ENCODE data around the gene HS3ST5.
"Not testable (repeated sequence)": the region's sequence is repeated elsewhere in the genome, so short reads cannot be mapped to it uniquely, and the experiment has no call there.

The HS3ST5 gene

GRCh38 chr6:114187563-114187962 lies 155.3 kb downstream of the HS3ST5 start:
- DNase-seq, result no peak

- DNase-seq, result no peak
Measured at GRCh38 chr6:114181664-114182063, 161.2 kb downstream of the HS3ST5 start.

DNA sequence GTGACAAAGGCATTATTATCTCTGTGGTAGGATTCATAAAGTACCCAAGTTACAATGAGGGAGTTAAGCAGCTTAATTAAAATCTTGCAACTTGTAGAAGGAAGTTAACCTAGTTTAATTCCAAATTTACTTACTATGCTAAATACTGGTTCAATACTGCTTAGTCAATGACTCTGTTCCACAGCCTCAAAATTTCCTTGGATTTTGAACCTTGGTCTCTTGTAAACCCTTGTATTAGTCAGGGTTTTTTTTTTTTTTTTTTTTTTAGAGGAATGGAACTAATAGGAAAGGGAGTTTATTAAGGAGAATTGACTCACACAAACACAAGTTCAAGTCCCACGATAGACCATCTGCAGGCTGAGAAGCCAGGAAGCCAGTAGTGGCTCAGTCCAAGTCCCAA lies 163.4 kb downstream of the HS3ST5 start:
- DNase-seq, result no peak

- DNase-seq, result no peak
Measured at GRCh38 chr6:114176726-114177125, 166.1 kb downstream of the HS3ST5 start.

- no peak for DNase-seq
Measured at GRCh38 chr6:114172576-114173260, 170.1 kb downstream of the HS3ST5 start.

DNA sequence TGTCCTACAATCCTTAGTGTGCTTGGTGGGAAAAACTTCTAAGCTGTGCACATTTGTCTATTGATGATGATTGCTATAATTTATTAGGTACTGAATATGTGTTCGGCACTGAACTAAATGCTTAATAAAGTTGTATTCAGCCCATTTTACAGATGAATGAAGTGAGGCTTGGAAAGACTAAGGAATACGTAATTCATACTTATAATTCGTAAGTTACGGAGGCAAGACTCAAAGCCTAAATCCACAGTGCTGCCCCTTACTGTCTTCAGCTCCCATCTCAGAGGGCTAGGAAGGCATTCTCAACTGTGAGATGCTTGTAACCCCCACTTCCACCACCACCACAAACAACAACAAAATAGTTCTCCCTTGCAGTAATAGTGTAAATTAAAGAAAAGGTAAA lies 171.3 kb downstream of the HS3ST5 start:
- DNase-seq, result no peak

DNA sequence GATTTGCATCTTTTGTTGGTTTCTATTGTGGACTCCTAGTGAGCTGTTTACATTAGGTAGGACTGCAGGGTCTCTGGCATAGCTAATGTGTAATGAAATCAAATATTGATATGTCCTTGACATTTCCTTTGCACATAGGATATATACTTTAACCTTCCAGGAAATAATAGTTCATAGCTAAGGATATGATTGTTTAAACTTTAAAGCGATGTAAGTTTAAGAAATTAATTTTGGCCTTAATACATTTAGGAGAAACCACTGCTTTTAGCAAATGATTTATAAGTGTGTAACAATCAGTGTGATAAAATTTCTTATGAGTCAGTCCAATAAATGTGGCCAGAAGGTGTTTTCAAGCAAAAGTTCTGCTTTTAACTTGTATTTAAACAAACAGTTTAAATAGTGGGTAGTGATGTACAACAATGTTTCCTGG lies 171.8 kb downstream of the HS3ST5 start:
- DNase-seq, result no peak

GRCh38 chr6:114170372-114170771 lies 172.5 kb downstream of the HS3ST5 start:
- no peak for DNase-seq

- no peak for DNase-seq
Measured at GRCh38 chr6:114169763-114170162, 173.1 kb downstream of the HS3ST5 start.

DNA sequence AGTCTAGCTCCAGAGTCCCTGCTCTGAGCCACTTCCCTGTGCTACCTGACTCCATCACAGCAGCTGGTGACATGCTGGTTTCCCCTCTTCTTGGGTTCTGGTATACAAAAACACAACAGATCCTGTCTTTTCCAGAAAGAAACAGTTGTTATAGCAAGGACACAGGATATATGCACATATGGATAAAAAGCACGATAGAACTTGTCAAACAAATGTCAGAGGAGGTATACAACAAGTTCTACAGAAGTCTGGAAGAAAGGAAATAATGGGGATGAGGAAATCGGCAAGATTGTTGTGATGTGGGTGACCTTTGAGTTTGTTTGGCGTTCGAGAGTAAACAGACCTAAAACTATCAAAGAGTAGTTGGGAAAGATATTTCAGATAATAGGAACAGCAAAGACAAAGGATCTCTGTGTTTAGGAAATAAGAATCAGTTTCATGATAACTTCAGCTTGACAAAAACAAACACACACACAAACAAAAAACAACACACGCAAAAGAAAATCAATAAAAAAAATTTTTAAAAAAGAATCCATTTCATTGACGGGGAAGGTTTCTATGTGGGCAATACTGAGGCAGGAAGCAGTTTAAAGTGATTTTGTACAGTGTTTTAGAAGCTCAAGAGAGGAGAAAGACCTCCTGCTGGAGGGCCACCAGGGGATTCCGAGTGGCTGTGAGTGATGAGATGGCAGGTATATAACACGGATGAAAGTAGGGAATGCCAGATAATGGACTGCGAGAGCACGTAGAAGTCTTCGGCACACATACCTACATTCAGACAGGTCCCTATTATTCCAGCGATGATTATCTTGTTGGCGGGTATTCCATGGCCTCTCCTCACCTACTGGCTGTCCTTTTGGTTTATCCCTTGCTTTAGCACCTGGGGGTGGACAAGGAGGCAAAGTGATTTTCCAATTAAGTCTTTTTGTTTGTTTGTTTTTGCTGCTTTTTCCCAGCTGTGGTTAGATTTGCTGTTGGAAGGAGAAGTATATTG lies 174.9 kb downstream of the HS3ST5 start:
- no peak for DNase-seq

DNA sequence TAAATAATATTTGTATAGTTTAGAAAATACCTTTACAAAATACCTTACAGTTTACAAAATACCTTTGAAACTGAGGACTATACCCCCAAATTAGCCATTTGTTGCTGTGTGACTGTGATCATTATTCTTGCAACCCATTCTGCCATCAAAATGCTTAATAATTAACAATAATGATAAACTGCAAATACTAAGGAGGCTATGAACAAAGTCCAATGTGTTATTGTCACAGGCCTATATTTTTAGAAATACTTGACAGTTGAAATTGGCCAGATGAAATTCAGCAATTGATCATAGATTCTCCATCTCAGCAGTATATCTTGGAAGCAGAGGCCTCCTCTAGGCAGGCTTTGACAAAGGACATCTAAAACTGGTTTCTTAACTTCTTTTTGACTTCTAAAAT lies 178.6 kb downstream of the HS3ST5 start:
- no peak for DNase-seq

DNA sequence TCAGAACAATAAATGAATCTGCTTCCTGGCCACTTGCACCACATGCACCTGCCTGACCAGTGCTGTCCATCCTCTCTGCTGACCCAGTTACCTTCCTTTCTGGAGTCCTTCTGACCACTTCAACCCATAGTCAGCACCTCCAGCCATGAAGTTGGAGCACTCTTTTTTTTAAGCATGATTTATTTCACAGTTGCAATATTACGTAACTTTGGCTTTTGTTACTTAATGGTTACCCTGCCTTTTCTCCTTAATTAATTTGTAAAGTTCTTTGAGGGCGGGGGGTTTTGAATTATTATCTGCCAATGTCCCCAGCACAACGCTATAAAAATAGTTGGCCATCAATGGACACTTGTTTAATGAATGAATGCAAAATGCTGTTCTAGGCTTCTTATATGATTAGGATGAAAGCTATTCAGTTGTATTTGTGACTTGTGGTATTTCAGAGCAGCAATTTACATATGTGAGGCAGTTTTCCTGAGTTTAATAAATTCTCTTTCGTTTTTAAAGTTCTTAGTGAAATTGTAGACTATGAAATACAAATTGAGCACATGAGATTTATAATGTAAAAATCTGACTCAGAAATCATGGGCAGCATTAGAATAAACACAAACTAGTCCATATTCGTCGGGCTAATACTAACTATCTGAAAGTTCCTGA lies 180.0 kb downstream of the HS3ST5 start:
- no peak for DNase-seq

GRCh38 chr6:114160881-114161280 lies 181.9 kb downstream of the HS3ST5 start:
- DNase-seq, result no peak

- no peak for DNase-seq
Measured at GRCh38 chr6:114159727-114160126, 183.1 kb downstream of the HS3ST5 start.

DNA sequence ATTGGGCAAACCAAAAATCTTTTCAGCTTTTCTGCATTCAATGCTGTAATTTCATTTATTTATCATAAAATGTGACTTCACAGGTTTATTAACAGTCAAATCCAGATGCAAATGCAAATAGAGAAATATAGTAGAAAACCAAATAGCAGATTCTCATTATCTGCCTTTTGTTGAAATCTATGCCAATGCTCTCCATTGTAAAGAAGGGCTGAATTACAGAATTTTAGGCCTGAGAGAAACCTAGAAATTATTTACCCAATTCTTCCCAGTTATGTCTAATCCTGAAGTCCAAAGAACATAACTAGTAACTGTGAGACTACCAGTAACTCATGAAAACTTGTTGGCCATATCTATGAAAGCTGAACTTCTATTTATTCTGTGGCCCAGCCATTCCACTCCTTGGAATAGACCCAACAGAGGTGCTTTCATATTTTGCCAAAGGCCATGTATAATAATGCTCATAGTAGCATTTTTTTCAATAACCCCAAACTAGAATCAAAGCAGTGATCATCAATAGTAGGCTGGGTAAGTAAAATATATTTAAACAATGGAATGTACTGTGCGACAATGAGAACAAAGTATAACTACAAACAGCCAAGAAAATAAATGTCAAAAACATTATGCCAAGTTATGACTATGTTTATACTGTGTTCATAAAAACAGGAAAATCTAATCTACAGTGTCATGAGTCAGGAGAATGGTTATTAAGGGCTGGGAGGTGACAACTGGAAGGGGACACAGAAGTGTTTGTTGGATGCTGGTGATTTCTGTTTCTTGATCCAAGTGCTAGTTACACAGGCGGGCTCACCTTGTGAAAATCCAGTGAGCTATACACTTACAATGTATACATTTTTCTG lies 183.8 kb downstream of the HS3ST5 start:
- no peak for DNase-seq

DNA sequence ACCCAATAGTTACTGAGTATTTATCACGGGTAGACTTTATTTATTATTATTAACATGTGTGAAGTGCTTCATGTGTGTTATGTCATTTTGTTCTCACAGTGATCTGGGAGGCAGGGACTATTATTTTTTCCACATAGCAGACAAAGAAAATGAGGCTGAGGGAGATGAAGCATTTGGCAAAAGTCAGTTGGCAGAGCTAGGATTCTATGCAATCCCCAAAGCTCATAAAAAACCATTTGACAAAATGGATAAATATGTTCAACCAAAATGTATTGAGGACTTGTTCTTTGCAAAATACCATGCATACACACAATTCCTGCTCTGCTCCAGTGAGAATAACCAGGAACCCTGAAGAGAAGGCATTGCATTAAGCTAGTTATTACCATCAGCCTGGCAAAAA lies 184.4 kb downstream of the HS3ST5 start:
- no peak for DNase-seq

DNA sequence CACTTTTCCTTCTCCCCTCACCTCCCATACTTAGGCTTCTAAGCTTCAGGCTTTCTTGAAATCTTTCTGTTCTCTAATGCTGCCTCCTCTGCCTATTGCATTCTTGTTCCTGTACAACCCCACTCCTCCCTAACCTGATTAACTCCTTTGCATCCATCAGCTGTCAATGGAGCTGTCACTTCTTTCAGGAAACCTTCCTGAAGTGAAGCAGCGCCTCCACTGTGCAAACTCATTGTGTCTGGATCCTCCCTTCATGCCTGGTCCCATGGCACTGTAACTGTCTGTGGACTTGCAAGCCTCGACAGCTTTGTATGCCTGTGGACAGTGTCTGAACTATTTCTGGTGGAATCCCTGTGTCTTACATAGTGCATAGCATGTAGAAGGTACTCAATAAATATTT lies 185.0 kb downstream of the HS3ST5 start:
- no peak for DNase-seq

DNA sequence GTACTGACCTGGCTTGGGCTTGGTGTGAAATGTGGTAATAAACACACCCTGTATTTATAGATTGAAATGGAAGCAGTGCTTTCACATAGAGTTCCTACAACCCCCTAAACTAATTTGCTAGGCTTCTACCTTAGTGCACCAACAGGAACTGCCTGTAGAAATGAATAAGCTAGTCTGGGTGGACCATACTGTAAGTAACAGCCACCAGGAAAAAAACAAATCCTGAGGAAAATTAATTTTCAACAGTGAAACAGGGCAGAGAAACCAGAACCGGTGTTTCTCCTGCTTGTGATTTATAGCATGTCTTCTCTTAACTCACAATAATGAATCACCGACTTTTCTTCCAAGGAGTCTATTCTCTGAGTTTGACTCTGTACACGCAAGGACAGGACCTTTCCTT lies 187.1 kb downstream of the HS3ST5 start:
- DNase-seq, result no peak

GRCh38 chr6:114154812-114155211 lies 188.0 kb downstream of the HS3ST5 start:
- no peak for DNase-seq

DNA sequence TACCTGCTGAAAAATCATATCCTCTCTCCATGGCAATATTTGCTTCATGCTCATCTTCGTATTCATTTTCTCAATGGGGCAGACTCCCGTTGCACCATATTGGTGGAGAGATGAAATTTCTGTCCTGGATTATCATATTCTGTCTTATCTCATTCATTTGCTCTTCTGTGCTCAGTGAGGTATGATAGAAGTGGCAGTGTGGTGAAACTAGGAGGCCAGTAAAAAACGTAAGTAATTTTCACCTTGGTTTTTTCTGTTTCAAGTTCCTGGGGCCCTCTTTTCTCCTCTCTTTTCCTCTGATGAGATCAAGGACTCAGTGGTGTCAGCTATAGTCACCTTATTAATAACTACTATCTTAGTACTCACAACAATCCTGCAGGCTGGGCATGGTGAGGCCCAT lies 189.4 kb downstream of the HS3ST5 start:
- DNase-seq, result no peak

DNA sequence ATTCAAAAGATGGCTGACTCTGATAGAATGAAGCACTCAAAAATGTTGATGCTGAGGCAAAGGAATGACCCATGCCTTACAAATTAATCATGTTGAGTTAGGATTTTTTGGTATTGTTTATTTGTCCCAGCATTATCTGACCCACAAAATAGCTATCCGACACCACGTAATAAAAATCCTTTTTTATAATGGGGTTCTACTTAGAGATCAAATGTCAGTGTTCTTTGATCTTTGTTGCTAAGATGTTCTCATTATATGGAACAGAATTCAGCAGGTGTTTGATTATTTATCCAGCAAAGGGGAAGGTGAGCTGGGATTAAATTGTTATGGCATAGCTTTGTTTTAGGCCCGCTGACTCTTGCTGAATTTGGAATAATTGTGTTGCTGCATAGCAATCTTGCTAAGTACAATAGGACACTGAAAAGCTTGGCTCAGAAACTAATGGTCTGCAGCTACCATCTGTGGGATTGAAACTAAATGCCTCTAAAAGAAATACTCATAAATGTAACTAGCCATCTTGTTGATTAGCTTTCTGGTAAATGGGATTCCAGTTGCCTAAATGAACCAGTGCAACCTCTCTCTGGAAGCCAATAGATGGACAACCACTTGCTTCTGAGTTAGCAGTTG lies 191.6 kb downstream of the HS3ST5 start:
- DNase-seq, result no peak

DNA sequence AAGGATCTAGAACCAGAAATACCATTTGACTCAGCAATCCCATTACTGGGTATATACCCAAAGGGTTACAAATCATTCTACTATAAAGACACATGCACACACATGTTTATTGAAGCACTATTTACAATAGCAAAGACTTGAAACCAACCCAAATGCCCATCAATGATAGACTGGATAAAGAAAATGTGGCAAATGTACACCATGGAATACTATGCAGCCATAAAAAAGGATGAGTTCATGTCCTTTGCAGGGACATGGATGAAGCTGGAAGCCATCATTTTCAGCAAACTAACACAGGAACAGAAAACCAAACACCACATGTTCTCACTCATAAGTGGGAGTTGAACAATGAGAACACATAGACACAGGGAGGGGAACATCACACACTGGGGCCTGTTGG lies 193.6 kb downstream of the HS3ST5 start:
- DNase-seq, result not testable (repeated sequence)
